NB4 (cell line): ENCODE data around the gene SLC39A5.
"Not testable (repeated sequence)": the region's sequence is repeated elsewhere in the genome, so short reads cannot be mapped to it uniquely, and the experiment has no call there.

Experiments
- DNase-seq: peaks from one replicate; pipeline ENCODE4 v3.0.0; 2010; ENCODE audit warnings: low read depth
- H3K4me3 ChIP-seq: one replicate; pipeline ENCODE4 v1.5.1; 2011; ENCODE audit warnings: mild to moderate bottlenecking, low read depth, low read length, moderate library complexity
- CTCF ChIP-seq: IDR thresholded peaks from one replicate; pipeline ENCODE4 v1.5.1; 2012; ENCODE audit warnings: low read depth, low read length
- MYC ChIP-seq: IDR thresholded peaks from 2 replicates; pipeline ENCODE4 v1.6.1; 2011; ENCODE audit warnings: low read depth, low read length
- POLR2A ChIP-seq: IDR thresholded peaks from 2 replicates; pipeline ENCODE4 v1.6.1; 2011; ENCODE audit warnings: mild to moderate bottlenecking; ENCODE audit not compliant: insufficient read length; ENCODE audit errors: extremely low read depth
- TF ChIP-seq, protein P1 (sequence below): IDR thresholded peaks from 2 replicates; pipeline ENCODE4 v1.6.1; 2011; ENCODE audit warnings: low read depth, low read length

SLC39A5 gene

GRCh38 chr12:56274299-56274698 lies 44.4 kb downstream of the SLC39A5 start:
- no peak overlapping the region for H3K4me3 ChIP-seq
- DNase-seq = no peak
- TF ChIP-seq, protein P1, sequence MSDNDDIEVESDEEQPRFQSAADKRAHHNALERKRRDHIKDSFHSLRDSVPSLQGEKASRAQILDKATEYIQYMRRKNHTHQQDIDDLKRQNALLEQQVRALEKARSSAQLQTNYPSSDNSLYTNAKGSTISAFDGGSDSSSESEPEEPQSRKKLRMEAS = no peak
- no peak for TF ChIP-seq MYC
- no peak for TF ChIP-seq CTCF
- no peak for TF ChIP-seq POLR2A

GRCh38 chr12:56278905-56279304 lies 49.1 kb downstream of the SLC39A5 start:
- DNase-seq = no peak
- TF ChIP-seq CTCF (no peak), POLR2A (no peak), MYC (no peak)
- TF ChIP-seq, protein P1 = no peak
- no peak overlapping the region for H3K4me3 ChIP-seq

DNA sequence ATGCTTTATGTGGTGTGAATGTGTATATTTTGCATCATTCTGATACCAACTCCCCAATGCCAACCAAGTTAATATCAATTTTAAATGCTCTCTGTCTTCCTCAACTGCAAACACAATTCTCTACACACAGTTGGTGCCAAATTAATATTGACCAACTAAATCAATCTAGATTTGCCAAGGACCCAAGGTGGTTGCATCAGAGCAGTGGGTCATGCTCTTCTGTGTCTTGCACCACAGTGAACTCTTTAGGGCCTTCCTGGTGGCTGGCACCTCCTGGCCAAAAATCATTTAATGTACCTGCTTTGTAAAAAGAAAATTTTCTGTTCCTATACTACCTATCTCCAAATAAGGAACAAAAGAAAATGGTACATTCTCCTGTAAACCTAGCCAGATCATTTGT lies 51.0 kb downstream of the SLC39A5 start:
- no peak for DNase-seq
- no peak overlapping the region for H3K4me3 ChIP-seq
- no peak for TF ChIP-seq POLR2A
- TF ChIP-seq, protein P1 = no peak
- TF ChIP-seq CTCF = no peak
- TF ChIP-seq MYC = no peak

DNA sequence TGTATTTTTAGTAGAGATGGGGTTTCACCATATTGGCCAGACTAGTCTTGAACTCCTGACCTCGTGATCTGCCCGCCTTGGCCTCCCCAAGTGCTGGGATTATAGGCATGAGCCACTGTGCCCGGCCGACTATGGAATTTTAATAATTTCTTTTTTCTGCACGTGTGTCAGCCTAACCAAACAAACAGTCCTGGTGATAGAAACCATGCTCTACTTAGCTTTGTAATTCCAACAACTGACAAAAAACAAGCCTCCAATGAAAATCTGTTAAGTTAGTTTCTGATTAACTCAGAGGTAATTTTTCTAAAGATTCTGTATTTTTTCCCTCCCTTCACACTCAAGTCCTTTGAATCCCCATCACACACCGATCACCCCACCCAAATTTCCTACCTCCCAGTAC lies 52.2 kb downstream of the SLC39A5 start:
- no peak for TF ChIP-seq CTCF
- TF ChIP-seq, protein P1 = no peak
- TF ChIP-seq MYC = no peak
- no peak for TF ChIP-seq POLR2A
- no peak for DNase-seq

GRCh38 chr12:56282579-56282978 lies 52.7 kb downstream of the SLC39A5 start:
- H3K4me3 ChIP-seq = no peak overlapping the region
- TF ChIP-seq, protein P1 = no peak
- TF ChIP-seq MYC (no peak), POLR2A (no peak), CTCF (no peak)
- DNase-seq = no peak

More for the DNA sequence above, 52.2 kb downstream of the SLC39A5 start:
- no peak overlapping the region for H3K4me3 ChIP-seq

DNA sequence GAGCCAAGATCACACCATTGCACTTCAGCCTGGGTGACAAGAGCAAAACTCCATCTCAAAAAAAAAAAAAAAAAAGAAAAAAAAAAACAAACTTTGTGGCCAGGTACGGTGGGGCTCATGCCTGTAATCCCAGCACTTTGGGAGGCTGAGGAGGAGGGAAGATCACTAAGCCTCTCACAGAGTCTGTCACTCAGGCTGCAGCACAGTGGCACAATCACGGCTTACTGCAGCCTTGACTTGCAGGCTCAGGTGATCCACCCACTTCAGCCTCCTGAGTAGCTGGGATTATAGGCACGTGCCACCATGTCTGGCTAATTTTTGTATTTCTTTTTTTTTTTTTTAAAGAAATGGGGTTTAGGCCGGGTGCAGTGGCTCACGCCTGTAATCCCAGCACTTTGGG lies 54.4 kb downstream of the SLC39A5 start:
- H3K4me3 ChIP-seq = not testable (repeated sequence)

More for the DNA sequence above, 54.4 kb downstream of the SLC39A5 start:
- not testable (repeated sequence) for DNase-seq
